ENCODE data around the gene TRPM3.

DNA sequence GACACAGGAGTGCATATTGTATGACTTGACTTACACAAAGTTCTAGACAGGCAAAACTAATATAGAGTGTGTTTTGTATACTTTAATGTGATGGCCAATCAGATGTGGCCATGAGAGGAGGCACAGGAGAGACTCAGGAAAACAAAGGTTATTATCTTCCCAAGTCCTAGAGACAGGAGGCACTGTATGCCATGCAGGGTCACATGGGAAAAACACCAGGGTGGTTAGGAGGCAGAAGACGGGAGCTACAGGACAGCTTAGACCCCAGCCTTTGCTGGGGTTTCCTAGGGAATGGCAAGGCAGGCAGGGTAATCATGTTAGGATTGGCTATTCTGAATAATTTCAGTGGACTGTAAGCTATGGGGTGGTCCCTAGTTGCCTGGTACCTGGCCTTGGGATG lies 16.2 kb downstream of the TRPM3 start:
- TF ChIP-seq POLR2AphosphoS5 (IDR thresholded peaks at IDR 0.05; ENCODE audit: borderline replicate concordance, low read depth, low read length) (no peak), EZH2 (IDR thresholded peaks at IDR 0.05) (no peak), FOXP2 (optimal IDR thresholded peaks at IDR 0.05; ENCODE audit: control extremely low read depth, extremely low read length, insufficient read depth) (no peak)
